Stimulated activated naive CD4-positive, alpha-beta T cell treated with Interleukin-2 at 50 U/mL for 16 hours (primary cell): ENCODE results near the gene TNFAIP8L3.

Source experiments
- DNase-seq: peaks from one replicate; lab custom pipeline; 2025; lab: John Stamatoyannopoulos, UW

TNFAIP8L3 gene

DNA sequence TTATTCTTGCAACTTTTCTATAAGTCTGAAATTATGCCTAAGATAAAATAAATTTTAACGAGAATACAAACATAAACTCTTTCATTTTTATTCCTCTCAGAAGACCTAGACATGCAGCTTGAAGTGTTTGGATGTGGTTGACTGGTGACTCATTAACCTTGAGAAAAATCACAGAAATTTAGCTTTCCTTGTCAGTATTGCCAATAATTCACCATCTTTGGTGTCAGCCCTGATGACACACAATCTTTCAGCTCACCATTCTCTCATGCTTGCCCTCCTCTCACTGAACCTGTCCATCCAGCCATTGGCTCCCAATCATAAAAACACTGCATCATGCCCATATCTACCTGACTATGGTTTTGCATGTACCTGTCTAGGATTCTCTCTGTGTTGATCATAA lies 22.6 kb upstream of the TNFAIP8L3 start:
- no peak for DNase-seq

- no peak for DNase-seq
Measured at GRCh38 chr15:51114437-51115119, 19.9 kb upstream of the TNFAIP8L3 start.

DNA sequence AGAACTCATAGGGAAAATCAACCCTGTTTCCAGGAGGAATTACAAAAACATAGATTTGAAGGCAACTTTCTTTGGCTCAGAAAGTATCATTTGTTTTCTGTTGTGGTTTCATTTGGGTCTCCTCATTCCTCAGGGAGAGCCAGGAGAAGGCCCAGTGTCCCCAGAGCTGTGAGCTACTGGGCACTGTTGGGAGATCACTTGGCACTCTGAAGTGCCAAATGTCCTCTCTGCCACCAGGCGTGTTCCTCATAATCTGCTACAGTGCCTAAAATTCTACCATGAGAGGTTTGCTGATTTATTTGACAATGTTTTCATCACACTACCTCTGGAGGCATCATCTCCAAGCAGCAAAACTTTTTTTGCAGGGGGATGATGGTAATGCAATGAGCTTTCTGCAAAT lies 17.4 kb upstream of the TNFAIP8L3 start:
- no peak for DNase-seq

- no peak for DNase-seq
Measured at GRCh38 chr15:51111061-51111460, 16.4 kb upstream of the TNFAIP8L3 start.

DNA sequence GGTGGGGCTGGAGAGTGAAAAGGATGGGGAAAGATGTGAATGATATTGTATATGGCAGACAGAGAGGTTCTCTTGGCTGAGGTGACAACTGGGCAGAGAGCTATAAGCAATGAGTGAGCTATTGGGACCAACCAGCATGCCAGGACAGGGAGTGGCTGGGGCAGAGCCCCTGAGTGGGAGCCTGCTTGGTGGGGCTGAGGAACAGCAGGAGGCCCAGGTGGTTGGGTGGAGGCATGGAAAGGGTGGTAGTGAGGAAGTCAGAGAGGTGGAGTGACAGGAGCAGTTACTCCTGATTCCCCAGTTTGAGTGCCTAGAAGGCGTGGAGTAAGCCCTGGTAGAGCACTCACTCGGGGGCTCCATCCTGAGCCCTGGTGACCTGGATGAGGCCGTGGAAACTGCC lies 15.5 kb upstream of the TNFAIP8L3 start:
- DNase-seq, result no peak

DNA sequence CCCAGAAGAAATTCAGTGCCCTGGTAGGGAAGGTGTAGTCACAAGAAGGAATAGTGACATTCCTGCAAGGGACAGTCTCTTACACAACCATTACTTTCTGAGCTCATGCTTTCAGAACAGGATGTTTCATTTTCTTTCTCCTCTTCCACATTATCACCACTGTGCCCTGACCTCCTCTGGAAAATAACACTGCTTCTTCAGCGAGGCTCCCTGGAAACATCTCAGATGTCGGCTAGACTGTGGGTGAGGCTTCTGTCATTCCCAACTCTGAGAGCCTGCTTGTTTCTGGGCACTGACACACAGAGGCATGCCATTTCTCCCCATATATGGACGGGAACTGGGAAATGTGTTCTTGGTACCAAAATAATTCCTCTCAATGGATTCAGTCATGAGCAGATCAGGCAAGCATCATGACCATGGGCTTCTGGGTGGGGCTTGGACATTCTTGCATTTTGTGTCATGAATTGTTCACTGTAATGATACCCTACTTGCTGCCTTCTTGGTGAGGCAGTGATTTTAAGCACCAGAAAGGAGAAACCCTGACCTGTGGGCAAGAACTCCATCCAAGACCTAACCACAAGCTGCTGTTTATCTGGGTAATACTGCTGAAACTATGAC lies 14.3 kb upstream of the TNFAIP8L3 start:
- DNase-seq, result no peak

GRCh38 chr15:51107612-51108011 lies 12.9 kb upstream of the TNFAIP8L3 start:
- DNase-seq, result no peak

GRCh38 chr15:51106481-51106880 lies 11.8 kb upstream of the TNFAIP8L3 start:
- no peak for DNase-seq

DNA sequence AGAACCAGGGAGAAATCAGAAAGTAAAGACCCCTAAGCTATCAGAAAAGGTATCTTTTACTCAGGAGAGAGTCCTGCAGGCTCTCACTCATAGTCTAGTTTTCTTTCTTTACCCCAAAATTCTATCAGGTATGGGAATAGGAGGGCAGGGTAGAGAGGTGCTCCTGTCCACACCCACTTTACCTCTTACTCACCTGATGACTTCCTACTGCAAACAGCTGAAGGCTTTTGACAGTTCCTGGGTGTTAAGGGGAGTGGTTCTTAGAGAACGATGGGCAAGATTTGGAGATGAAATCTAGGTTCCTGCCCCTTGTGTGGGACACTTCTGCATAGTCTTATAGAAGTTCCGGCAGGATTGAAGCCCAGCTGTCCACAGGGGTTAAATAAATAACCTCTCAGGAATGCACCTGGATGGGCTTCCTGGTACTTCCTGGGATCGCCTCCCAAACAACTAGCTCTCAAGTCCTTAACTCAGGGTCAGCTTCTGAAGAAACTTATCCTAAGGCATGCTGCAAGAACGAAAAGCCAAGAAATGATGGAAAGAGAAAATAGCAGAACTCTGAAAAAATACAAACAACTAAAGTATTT lies 10.8 kb upstream of the TNFAIP8L3 start:
- DNase-seq, result no peak

DNA sequence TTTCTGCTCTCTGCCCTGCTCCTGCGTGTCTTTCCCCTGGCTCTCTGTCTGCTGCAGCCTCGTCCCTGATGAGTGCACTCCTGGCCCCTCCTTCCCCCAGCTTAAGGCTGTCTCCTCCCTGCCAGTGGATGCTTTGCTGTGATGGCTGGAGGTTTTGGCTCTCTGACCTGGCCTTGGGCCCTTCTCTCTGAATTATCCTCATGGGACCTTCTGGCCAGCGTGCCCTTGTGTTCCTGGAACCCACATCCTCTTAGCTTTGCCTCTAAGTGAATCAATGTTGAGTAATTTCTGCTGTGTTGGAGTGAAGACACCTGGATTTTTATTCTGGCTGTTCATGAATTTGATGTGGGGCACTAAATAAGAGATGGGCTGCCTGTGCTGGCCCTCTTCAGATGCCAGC lies 9.8 kb upstream of the TNFAIP8L3 start:
- DNase-seq, result no peak

- no peak for DNase-seq
Measured at GRCh38 chr15:51103330-51103729, 8.6 kb upstream of the TNFAIP8L3 start.

DNA sequence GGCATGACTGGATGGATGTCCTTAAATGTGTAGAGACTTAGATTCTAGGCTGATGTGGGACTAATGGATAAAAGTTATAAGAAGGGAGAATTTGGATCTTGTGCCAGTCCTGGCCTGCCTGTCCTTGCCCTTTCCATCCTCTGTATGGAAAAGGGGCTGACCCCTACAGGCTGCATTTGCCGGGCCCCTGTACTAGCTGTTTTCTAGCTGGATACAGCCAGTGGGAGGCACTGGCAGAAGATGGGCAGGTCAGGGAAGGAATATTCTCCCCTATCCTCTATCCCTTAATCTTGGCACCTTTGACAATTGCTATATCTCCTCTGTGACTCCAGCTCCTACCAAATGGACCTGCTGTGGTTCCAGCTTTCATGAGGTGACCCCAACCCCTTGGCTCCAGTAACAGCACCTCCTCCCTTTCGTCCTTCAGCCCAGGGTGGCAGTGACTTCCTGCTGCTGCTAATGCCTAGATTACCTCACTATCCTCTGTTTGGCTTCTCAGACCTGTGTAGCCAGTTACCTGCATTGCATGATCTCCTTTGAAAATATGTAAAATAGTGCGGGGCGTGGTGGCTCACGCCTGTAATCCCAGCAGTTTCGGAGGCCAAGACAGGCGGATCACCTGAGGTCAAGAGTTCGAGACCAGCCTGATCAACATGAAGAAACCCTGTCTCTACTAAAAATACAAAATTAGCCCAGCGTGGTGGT lies 6.2 kb upstream of the TNFAIP8L3 start:
- DNase-seq, result no peak

GRCh38 chr15:51099185-51099584 lies 4.5 kb upstream of the TNFAIP8L3 start:
- DNase-seq, result no peak

DNA sequence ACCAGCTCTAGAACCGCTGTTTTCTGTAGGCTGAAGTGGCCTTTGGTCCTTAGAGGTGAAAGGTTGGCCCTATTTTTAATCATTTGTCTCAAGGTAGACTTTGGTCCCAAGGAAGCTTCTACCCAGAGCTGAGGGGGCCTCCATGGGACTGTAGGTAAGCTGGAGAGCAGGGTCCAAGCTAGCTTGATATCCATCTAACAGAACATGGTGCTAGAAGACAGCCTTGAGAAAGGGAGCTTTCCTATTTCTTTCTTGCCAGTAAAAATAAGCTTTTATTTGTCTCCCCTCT lies 3.6 kb upstream of the TNFAIP8L3 start:
- DNase-seq, result no peak

GRCh38 chr15:51097553-51098330 lies 3.0 kb upstream of the TNFAIP8L3 start:
- DNase-seq, result no peak

- DNase-seq, result no peak
Measured at GRCh38 chr15:51096976-51097375, 2.3 kb upstream of the TNFAIP8L3 start.

DNA sequence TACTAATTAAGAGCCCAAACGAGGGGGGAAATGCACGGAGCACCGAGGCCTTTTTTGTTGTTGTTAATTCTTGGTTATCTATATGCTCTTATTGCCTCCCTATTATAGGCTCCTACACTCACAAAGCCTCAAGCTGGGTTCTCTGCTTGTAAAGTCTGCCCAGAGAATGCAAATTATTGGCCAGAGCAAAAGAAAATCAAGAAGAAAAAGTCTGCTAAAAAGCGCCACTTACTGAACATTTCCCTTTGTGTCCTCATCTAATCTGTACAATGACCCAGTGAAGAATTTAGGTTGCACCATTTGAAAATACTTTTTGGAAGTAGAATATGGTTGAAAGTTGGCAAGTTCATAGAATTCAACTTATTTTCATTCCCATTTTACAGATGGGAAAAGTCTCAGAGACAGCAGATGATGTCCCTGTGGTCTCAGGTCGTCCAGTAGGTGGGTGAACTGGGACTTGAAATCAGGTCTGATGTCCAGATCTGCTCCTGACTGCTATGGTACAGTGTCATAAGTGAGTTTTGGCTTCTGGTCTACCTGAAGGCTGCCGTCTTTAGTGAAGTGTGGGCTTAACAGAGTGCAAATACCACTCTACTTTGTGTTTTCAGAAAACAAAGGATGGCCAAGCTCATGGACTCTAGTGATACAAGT lies 1.1 kb upstream of the TNFAIP8L3 start:
- DNase-seq, result no peak

GRCh38 chr15:51093839-51094605 lies 684 bp downstream of the TNFAIP8L3 start:
- no peak for DNase-seq

- no peak for DNase-seq
Measured at GRCh38 chr15:51093488-51093838, 1.2 kb downstream of the TNFAIP8L3 start.

GRCh38 chr15:51092480-51093040 lies 2.1 kb downstream of the TNFAIP8L3 start:
- DNase-seq, result no peak

- no peak for DNase-seq
Measured at GRCh38 chr15:51090753-51091152, 4.0 kb downstream of the TNFAIP8L3 start.
